Neural progenitor cell (in vitro differentiated cells): ENCODE results near the gene POU2AF2.

ENCODE experiments used
- CTCF ChIP-seq: fragments of 200-600 bp; sonication (generic); IDR thresholded peaks from 2 replicates; pipeline ENCODE4 v1.5.1; 2017; ENCODE audit warnings: antibody characterized with exemption, mild to moderate bottlenecking
- EZH2 ChIP-seq: fragments of 200-600 bp; sonication (generic); IDR thresholded peaks from 2 replicates; pipeline ENCODE4 v1.6.1; 2017; ENCODE audit warnings: antibody characterized with exemption, mild to moderate bottlenecking, moderate library complexity

- TF ChIP-seq CTCF (no peak), EZH2 (no peak)
These were observed 82.5 kb downstream of the POU2AF2 start for GRCh38 chr11:111327908-111328624.
